IMR-90 (cell line): Measurements from ENCODE around the gene SEC11A. TPM values are rescaled to one million over a fixed set of nuclear protein-coding genes. Genes with fewer than 3 reads are reported as not detected.

Source experiments
- ATAC-seq: fragments of 200-7000 bp; cut with Tn5 transposase; 2 replicates; pipeline ENCODE4 v1.9.1; 2020; ENCODE audit warnings: low read depth, mild to moderate bottlenecking, moderate library complexity
- BruUV-seq: library from RNA; stranded (reverse); fragments of 400-500 nt; replicated peaks from 2 replicates; lab custom pipeline; 2021; lab: Mats Ljungman, UMichigan
- CTCF ChIA-PET: fragments of 300-600 bp; formaldehyde crosslinking; extraction: SDS; loops from one replicate; lab custom pipeline; 2021; ENCODE audit warnings: antibody characterized with exemption; lab: Yijun Ruan, JAX
- POLR2A ChIA-PET: fragments of 300-600 bp; sonication (Branson Sonifier 250); formaldehyde crosslinking; loops from one replicate; lab custom pipeline; 2022; ENCODE audit warnings: antibody characterized with exemption; ENCODE audit not compliant: unreplicated experiment; lab: Charles Lee
- DNase-seq: peaks from one replicate; pipeline ENCODE4 v3.0.0; 2013
- H2AFZ ChIP-seq: replicated peaks from 2 replicates; pipeline ENCODE3; 2013; ENCODE audit warnings: low read length, mild to moderate bottlenecking; ENCODE audit not compliant: poor library complexity
- H2AK5ac ChIP-seq: 2 replicates; pipeline ENCODE4 v1.6.1; 2013; ENCODE audit warnings: low read depth, low read length, inconsistent platforms
- H2AK9ac ChIP-seq: replicated peaks from 2 replicates; pipeline ENCODE3; 2013; ENCODE audit warnings: mild to moderate bottlenecking, low read depth, low read length, moderate library complexity; ENCODE audit not compliant: poor library complexity
- H2BK120ac ChIP-seq: 2 replicates; pipeline ENCODE4 v1.6.1; 2013; ENCODE audit warnings: low read depth, low read length, inconsistent platforms
- H2BK15ac ChIP-seq: 3 replicates; pipeline ENCODE4 v1.6.1; 2013; ENCODE audit warnings: low read depth, low read length, inconsistent platforms
- H2BK20ac ChIP-seq: 2 replicates; pipeline ENCODE4 v1.6.1; 2013; ENCODE audit warnings: low read depth, mild to moderate bottlenecking, inconsistent platforms, low read length, moderate library complexity
- H2BK5ac ChIP-seq: 2 replicates; pipeline ENCODE4 v1.6.1; 2013; ENCODE audit warnings: mild to moderate bottlenecking, low read depth, low read length, inconsistent platforms; ENCODE audit not compliant: poor library complexity, severe bottlenecking
- H3K14ac ChIP-seq: replicated peaks from 2 replicates; pipeline ENCODE4 v1.6.1; 2013; ENCODE audit warnings: low read depth, low read length, inconsistent platforms
- H3K18ac ChIP-seq: 2 replicates; pipeline ENCODE4 v1.6.1; 2013; ENCODE audit warnings: low read depth, low read length, control low read depth
- H3K23ac ChIP-seq: 2 replicates; pipeline ENCODE4 v1.6.1; 2013; ENCODE audit warnings: low read depth, low read length, inconsistent platforms
- H3K27ac ChIP-seq: 2 replicates; pipeline ENCODE4 v1.5.1; 2013; ENCODE audit warnings: mild to moderate bottlenecking, control low read depth, low read length; ENCODE audit not compliant: insufficient read depth
- H3K27me3 ChIP-seq: 2 replicates; pipeline ENCODE4 v1.6.1; 2013; ENCODE audit warnings: low read length; ENCODE audit not compliant: control insufficient read depth, insufficient read depth
- H3K36me3 ChIP-seq: 2 replicates; pipeline ENCODE4 v1.6.1; 2013; ENCODE audit warnings: low read length, mixed read lengths; ENCODE audit not compliant: control insufficient read depth, insufficient read depth
- H3K4ac ChIP-seq: 2 replicates; pipeline ENCODE4 v1.6.1; 2013; ENCODE audit warnings: low read depth, low read length, inconsistent platforms
- H3K4me1 ChIP-seq: 2 replicates; pipeline ENCODE4 v1.6.1; 2013; ENCODE audit warnings: low read length, mixed read lengths; ENCODE audit not compliant: control insufficient read depth, insufficient read depth
- H3K4me2 ChIP-seq: 2 replicates; pipeline ENCODE4 v1.6.1; 2013; ENCODE audit warnings: low read depth, mild to moderate bottlenecking, control low read depth, low read length, moderate library complexity
- H3K4me3 ChIP-seq: 2 replicates; pipeline ENCODE4 v1.5.1; 2013; ENCODE audit warnings: low read depth, mild to moderate bottlenecking, control low read depth, low read length, moderate library complexity; ENCODE audit not compliant: insufficient read depth
- H3K56ac ChIP-seq: 2 replicates; pipeline ENCODE4 v1.6.1; 2013; ENCODE audit warnings: low read length, inconsistent platforms; ENCODE audit not compliant: insufficient read depth; ENCODE audit errors: extremely low read depth
- H3K79me1 ChIP-seq, 2 experiments: 2 replicates each; pipeline ENCODE4 v1.6.1; 2013; ENCODE audit warnings: low read length in 2 of 2, inconsistent platforms in 1 of 2, low read depth in 1 of 2
- H3K9ac ChIP-seq: 2 replicates; pipeline ENCODE4 v1.6.1; 2013; ENCODE audit warnings: low read depth, low read length, control low read depth
- H3K9me1 ChIP-seq: 2 replicates; pipeline ENCODE4 v1.6.1; 2013; ENCODE audit warnings: low read length, inconsistent platforms; ENCODE audit not compliant: insufficient read depth
- H3K9me3 ChIP-seq: 2 replicates; pipeline ENCODE4 v1.6.1; 2013; ENCODE audit warnings: low read length; ENCODE audit not compliant: control insufficient read depth, insufficient read depth
- H4K20me1 ChIP-seq: 2 replicates; pipeline ENCODE4 v1.6.1; 2013; ENCODE audit warnings: low read length, inconsistent platforms; ENCODE audit not compliant: insufficient read depth
- H4K5ac ChIP-seq: 2 replicates; pipeline ENCODE4 v1.6.1; 2013; ENCODE audit warnings: mild to moderate bottlenecking, low read depth, low read length, control low read depth
- H4K8ac ChIP-seq, 2 experiments: 2 replicates each; pipeline ENCODE4 v1.6.1; 2013; ENCODE audit warnings: low read depth in 2 of 2, low read length in 2 of 2, control low read depth in 1 of 2, inconsistent platforms in 1 of 2
- H4K91ac ChIP-seq: 2 replicates; pipeline ENCODE4 v1.6.1; 2013; ENCODE audit warnings: low read depth, low read length, inconsistent platforms; ENCODE audit not compliant: insufficient read depth
- MAZ ChIP-seq: IDR thresholded peaks from 2 replicates; pipeline ENCODE4 v1.6.1; 2012; ENCODE audit warnings: low read depth, mild to moderate bottlenecking, low read length, improper control_type of control experiment, moderate library complexity, borderline replicate concordance
- MXI1 ChIP-seq: IDR thresholded peaks from 2 replicates; pipeline ENCODE4 v1.6.1; 2012; ENCODE audit warnings: low read depth, mild to moderate bottlenecking, low read length, moderate library complexity, borderline replicate concordance
- WGBS, 2 experiments: methylation state at CpG; one replicate each; pipeline versions ENCODE4 v1.1.5 to v1.1.7; 2013; ENCODE audit warnings: missing lambda C conversion rate in 2 of 2; ENCODE audit not compliant: insufficient read length in 1 of 2; ENCODE audit errors: extremely low coverage in 2 of 2; 5-methylcytosine and 5-hydroxymethylcytosine counted together
- dilution Hi-C: fragments of 300-500 bp; cut with HindIII; formaldehyde crosslinking; loops from one replicate; pipeline ENCODE4 v1.14.3; 2018; ENCODE audit warnings: low sequenced_read_pairs; ENCODE audit not compliant: unreplicated experiment
- in situ Hi-C: fragments of 300-500 bp; cut with MboI; formaldehyde crosslinking; loops from 3 replicates; pipeline ENCODE4 v1.14.3; 2019; ENCODE audit warnings: low sequenced_read_pairs, inconsistent platforms, mixed read lengths
- intact Hi-C: fragments of 100-400 bp; cut with micrococcal nuclease; formaldehyde crosslinking; loops from 2 replicates; pipeline ENCODE4 v1.10.0; 2022
- polyA plus RNA-seq, 3 experiments: library from polyadenylated mRNA; depleted of rRNA; stranded (reverse); fragments of >200 nt; gene quantifications; 2 replicates each; pipeline ENCODE4 v1.2.3, GENCODE V29; 2012; ENCODE audit warnings: low replicate concordance in 1 of 3
- total RNA-seq: library from RNA; depleted of rRNA; stranded (reverse); fragments of >200 nt; gene quantifications from 2 replicates; pipeline ENCODE4 v1.2.3, GENCODE V29; 2012

The SEC11A gene
- total and polyA plus RNA-seq, 2 of the 4 experiments (the other 2 are of a cell fraction) = 62.4 to 108 TPM

DNA sequence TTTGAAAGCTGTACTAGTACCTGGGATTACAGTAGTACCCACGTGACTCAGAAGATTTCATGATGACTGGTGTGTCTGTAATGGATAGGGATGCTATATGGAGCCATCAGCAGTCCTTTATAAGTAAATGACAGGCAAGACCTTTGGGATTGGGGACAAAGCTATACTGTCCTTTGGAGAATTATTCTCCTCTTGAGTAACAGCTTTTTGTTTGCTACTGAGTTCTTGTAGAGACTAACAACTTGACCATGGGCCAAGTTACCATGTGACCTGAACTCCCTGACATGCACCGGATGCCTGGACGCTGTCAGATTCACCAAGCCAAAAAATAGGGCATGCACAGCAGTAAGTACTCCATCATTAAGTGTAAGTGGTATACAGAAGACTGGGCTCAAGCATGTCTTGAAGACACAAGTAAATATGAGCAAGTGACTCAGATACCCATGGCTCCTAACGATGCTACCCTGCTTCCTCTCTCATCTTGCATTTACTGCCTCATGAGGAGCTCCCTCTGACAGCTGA lies 12.9 kb downstream of the SEC11A start:
- no peak overlapping the region for H3K9ac ChIP-seq
- WGBS, 2 experiments = 60% methylated on average over 2 of the region's 4 CpGs; no CpG with 5 or more reads in 1 of the 2 experiments
- in situ Hi-C loops = no loop called here
- no peak overlapping the region for H3K4ac ChIP-seq
- peak; percentile 79 for ATAC-seq
- H3K36me3 ChIP-seq = no peaks in the 10 kb centered on the region; the same call in 1 of the 2 replicates
- H3K14ac ChIP-seq = peak overlapping the region; percentile 19; the same call in 1 of the 2 replicates
- no peak overlapping the region for H3K18ac ChIP-seq
- peaks cover 17% of the 10 kb centered on the region for H3K9me1 ChIP-seq
- no peak overlapping the region for H4K91ac ChIP-seq
- H2BK20ac ChIP-seq = no peak overlapping the region
- H4K20me1 ChIP-seq = peaks cover 73% of the 10 kb centered on the region
- H3K56ac ChIP-seq = no peak overlapping the region
- no peaks in the 10 kb centered on the region for H3K9me3 ChIP-seq
- intact Hi-C loops = no loop called here
- H3K27ac ChIP-seq = no peak overlapping the region
- no peak overlapping the region for H3K4me2 ChIP-seq
- H3K79me1 ChIP-seq = peaks cover 28 to 69% of the 10 kb centered on the region in 2 experiments
- TF ChIP-seq MXI1 (peak; percentile 48; the same call in 1 of the 2 replicates), MAZ (no peak)
- no peak overlapping the region for H3K4me3 ChIP-seq
- H2AFZ ChIP-seq = no peak overlapping the region
- POLR2A ChIA-PET = no interaction called here
- dilution Hi-C loops = no loop called here
- no peak overlapping the region for H2BK5ac ChIP-seq
- no peak overlapping the region for H4K5ac ChIP-seq
- H2BK120ac ChIP-seq = no peak overlapping the region
- no TSS peak for BruUV-seq
- no peak overlapping the region for H2AK9ac ChIP-seq
- H2BK15ac ChIP-seq = no peak overlapping the region
- peaks cover 6% of the 10 kb centered on the region for H3K4me1 ChIP-seq
- no peak overlapping the region for H4K8ac ChIP-seq
- CTCF ChIA-PET = interaction anchor here (0.6 kb wide), 1 partner anchor 179 kb away, joined by 3 read pairs; no protein-coding TSS in a partner anchor
- H3K23ac ChIP-seq = peak overlapping the region; percentile 13; the same call in 1 of the 2 replicates
- H2AK5ac ChIP-seq = no peak overlapping the region; the same call in 1 of the 2 replicates
- H3K27me3 ChIP-seq = no peaks in the 10 kb centered on the region
- peak; percentile 55 for DNase-seq
